ENCODE measurements around the gene CTXN1. TPM values are rescaled to one million over a fixed set of nuclear protein-coding genes. Genes with fewer than 3 reads are reported as not detected.
A peak's percentile ranks its signal among the peaks of the same experiment; 100 is the strongest.

Gene CTXN1
- total and polyA plus RNA-seq, 2 donors (not counting 3 experiments of a cell fraction or from before 2014, with no cell fraction given) = 16.0 to 27.6 TPM

DNA sequence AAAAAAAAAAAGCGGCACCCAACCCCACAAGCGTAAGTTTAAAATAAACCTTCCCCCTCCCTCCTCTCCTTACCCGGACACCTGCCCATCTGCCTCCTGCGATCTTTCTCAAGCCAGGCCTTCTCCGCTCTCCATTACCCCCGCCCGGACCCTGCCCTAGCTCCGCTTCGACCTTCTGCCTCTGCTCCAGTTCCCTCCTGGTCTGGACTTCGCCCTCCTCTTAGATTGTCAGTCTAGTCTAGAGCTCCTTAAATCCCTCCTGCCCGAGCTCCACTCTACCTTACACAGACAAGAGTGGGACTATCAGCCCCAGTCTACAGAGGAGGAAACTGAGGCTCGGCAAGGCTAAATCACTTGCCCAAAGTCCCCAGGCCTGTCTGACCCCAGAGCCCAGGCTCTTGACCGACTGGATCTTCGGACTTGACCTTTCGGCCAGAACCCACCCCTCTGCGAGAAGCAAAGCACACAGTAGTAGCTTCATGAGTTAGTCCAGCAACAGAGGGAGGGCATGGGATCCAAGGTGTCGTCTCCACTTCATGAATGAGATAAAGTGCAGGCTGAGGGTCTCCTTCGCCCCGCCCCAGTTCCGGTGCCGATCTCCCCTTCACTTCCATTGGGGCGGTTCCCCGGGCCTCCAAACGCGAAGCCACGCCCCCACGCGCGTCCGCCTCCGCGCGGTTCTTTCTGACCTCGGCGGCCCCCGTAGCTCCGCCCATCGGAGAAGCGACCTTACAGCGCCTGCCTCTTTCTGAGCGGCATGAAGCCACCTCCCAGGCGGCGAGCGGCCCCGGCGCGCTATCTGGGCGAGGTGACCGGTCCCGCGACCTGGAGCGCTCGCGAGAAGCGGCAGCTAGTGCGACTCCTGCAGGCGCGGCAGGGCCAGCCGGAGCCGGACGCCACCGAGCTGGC is 6.1 kb downstream of the CTXN1 start, which contains the start of gene SNAPC2:
Gene SNAPC2 (plus strand): TSS at position 729 of the 909 bp plus-strand sequence. CDS start 29 bp downstream, at position 758.
- peak within 1 kb of the TSS; percentile 84 for H2AFZ ChIP-seq (ENCODE audit: low read depth, low read length)
- H3K4me3 ChIP-seq (replicated peaks in 1 of 3; ENCODE audit: insufficient read depth in 1 of 3, low read depth in 1 of 3, low read length in 3 of 3) = peak within 1 kb of the TSS; percentile 61 to 79 (median 63)
- H3K4me1 ChIP-seq (ENCODE audit: control insufficient read depth, extremely low read depth, insufficient read depth, low read length) = peaks cover 22% of the 10 kb centered on the region
- no TSS peak for BruUV-seq (replicated peaks)
- peak; percentile 58 for TF ChIP-seq POLR2AphosphoS5 (IDR thresholded peaks at IDR 0.05; ENCODE audit: insufficient read depth, low read depth, low read length)
- TF ChIP-seq, protein P1, sequence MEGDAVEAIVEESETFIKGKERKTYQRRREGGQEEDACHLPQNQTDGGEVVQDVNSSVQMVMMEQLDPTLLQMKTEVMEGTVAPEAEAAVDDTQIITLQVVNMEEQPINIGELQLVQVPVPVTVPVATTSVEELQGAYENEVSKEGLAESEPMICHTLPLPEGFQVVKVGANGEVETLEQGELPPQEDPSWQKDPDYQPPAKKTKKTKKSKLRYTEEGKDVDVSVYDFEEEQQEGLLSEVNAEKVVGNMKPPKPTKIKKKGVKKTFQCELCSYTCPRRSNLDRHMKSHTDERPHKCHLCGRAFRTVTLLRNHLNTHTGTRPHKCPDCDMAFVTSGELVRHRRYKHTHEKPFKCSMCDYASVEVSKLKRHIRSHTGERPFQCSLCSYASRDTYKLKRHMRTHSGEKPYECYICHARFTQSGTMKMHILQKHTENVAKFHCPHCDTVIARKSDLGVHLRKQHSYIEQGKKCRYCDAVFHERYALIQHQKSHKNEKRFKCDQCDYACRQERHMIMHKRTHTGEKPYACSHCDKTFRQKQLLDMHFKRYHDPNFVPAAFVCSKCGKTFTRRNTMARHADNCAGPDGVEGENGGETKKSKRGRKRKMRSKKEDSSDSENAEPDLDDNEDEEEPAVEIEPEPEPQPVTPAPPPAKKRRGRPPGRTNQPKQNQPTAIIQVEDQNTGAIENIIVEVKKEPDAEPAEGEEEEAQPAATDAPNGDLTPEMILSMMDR (IDR thresholded peaks at IDR 0.05; ENCODE audit: extremely low read depth in 1 of 2, insufficient read depth in 1 of 2, low read depth in 1 of 2, low read length in 2 of 2) = no peak
- TF ChIP-seq POLR2A (IDR thresholded peaks at IDR 0.05; ENCODE audit: low read depth, low read length) = peak; percentile 68
- FAIRE-seq = no peak
- peak within 1 kb of the TSS; percentile 82 for H3K4me2 ChIP-seq (ENCODE audit: insufficient read depth, low read length)
- ChIA-PET POLR2A (interaction anchor here (0.5 to 2.1 kb wide), 8 partner anchors 8 to 317 kb away, joined by 3 to 13 read pairs (median 4); partner anchors contain the start of genes MAP2K7 and TIMM44), CTCF (interaction anchor here (0.6 to 5.1 kb wide), 14 partner anchors 8 to 352 kb away, joined by 3 to 34 read pairs (median 7); partner anchors contain the start of genes MAP2K7 and TIMM44)
- peaks cover 18 to 31% of the 10 kb centered on the region in 2 experiments for H3K27me3 ChIP-seq (ENCODE audit: control insufficient read depth in 2 of 2, insufficient read depth in 2 of 2, low read length in 2 of 2)
- DNase-seq (ENCODE audit: low read depth, low spot score) = peak; percentile 94
- no peaks in the 10 kb centered on the region for H3K9me3 ChIP-seq (replicated peaks; ENCODE audit: control insufficient read depth, insufficient read depth, low read length)
- no peaks in the 10 kb centered on the region for H3K79me2 ChIP-seq (ENCODE audit: control insufficient read depth, insufficient read depth, low read length)
- peaks cover 0 to 5% of the 10 kb centered on the region in 2 experiments for H3K36me3 ChIP-seq (ENCODE audit: control insufficient read depth in 2 of 2, extremely low read depth in 1 of 2, insufficient read depth in 2 of 2, low read length in 2 of 2)
- no peaks in the 10 kb centered on the region for H3K9me1 ChIP-seq (replicated peaks; ENCODE audit: control insufficient read depth, extremely low read depth, insufficient read depth, low read length)
- peak within 1 kb of the TSS; percentile 13 for H3K27ac ChIP-seq (ENCODE audit: insufficient read depth, low read depth, low read length)
- intact Hi-C loops (cut with micrococcal nuclease) (loop anchor here (1.0 to 5.0 kb wide), 5 partner anchors 17 to 291 kb away; partner anchors contain the start of genes MAP2K7, PET100, TIMM44 and TRAPPC5), dilution Hi-C loops (cut with MboI; ENCODE audit: extremely low pct_ligation_motif_present, low sequenced_read_pairs) (no loop called here)
- H3K9ac ChIP-seq (replicated peaks; ENCODE audit: extremely low read depth, insufficient read depth, low read length) = peak within 1 kb of the TSS; percentile 24
- no peaks in the 10 kb centered on the region for H4K20me1 ChIP-seq (replicated peaks; ENCODE audit: control insufficient read depth, extremely low read depth, insufficient read depth, low read length)
